ENCODE measurements around the gene GOLGA6L1.
"Not testable (repeated sequence)": the region's sequence is repeated elsewhere in the genome, so short reads cannot be mapped to it uniquely, and the experiment has no call there.

GOLGA6L1 gene

DNA sequence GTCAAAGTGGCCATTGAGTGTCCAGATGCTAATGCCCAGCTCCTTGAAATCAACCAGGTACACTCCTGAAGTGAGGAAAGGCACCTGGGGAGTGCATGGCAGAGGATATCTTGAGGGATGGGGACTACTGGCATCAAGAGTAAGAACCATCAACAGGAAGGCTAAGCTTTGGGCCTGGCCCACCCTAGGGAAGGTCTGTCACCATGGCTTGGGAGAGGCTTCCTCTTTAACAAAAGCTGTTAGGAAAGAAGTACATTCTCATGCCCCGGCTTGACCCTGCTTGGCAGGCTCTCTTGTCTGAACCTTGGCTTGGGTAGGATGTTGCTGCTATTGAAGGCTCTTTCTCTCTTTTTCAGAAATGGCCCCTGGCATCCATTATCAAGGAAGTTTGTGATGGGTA is 53.5 kb downstream of the GOLGA6L1 start:
- no peaks in the 10 kb centered on the region for H3K36me3 ChIP-seq

DNA sequence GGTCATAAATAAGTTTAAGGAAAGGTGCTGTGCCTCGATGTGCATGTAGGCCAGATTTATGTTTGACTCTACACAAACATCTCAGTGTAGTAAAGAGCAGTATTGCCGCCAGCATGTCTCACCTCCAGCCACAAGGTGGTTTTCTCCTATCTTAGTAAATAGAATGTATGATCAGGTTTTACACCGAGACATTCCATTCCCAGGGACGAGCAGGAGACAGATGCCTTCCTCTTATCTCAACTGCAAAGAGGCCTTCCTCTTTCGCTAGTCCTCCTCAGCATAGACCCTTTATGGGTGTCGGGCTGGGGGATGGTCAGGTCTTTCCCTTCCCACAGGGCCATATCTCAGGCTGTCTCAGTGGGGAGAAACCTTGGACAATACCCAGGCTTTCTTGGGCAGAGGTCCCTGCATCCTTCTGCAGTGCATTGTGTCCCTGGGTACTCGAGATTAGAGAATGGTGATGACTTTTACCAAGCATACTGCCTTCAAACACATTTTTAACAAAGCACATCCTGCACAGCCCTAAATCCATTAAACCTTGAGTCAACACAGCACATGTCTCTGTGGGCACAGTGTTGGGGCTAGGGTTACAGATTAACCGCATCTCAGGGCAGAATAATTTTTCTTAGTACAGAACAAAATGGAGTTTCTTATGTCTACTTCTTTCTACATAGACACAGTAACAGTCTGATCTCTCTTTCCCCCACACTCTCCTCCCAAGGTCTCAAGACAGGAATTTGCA is 54.5 kb downstream of the GOLGA6L1 start:
- not testable (repeated sequence) for H3K36me3 ChIP-seq; H4K20me1 ChIP-seq; H3K4me3 ChIP-seq; H3K9me3 ChIP-seq (replicated peaks in 1 of 11); H3K27me3 ChIP-seq; H3K9ac ChIP-seq; H3K27ac ChIP-seq
- Histone ChIP-seq H3K4me2 (peak overlapping the region in 10 of 11 experiments; percentile 39 to 79 (median 67); a peak in 14 of 22 replicates), H3K4me1 (peaks cover 16 to 33% (median 24%) of the 10 kb centered on the region in 10 experiments)

More for the DNA sequence above, 53.5 kb downstream of the GOLGA6L1 start:
- Histone ChIP-seq H3K9ac (no peak overlapping the region), H3K27me3 (no peaks in the 10 kb centered on the region), H3K4me3 (no peak overlapping the region), H4K20me1 (no peaks in the 10 kb centered on the region; a peak in 1 of 22 replicates), H3K9me3 (replicated peaks in 1 of 11) (no peaks in the 10 kb centered on the region), H3K4me1 (peaks cover 16 to 33% (median 24%) of the 10 kb centered on the region in 10 experiments), H3K4me2 (no peak overlapping the region), H3K27ac (no peak overlapping the region)
- TF ChIP-seq Cebpa-rat (IDR thresholded peaks at IDR 0.05), result no peak

DNA sequence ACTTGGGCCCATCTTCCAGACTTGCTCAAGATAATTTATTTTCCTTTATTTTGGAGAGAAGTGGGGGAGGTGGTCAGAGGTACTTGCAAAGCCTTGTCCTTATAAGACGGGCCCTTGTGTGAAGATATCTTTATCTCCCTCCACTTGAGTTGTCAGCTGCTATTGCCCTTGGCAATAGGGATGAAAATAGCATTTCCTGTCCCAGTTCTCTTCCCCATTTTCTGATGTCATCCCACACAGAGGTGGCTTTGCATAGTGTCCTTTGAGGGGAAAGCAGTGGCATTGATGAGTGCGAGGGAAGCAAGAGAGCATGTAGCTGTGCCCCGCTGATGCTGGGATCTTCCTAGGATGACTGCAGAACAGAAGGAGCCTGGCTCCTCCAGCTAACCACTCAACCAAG is 55.4 kb downstream of the GOLGA6L1 start:
- Histone ChIP-seq H3K36me3 (no peaks in the 10 kb centered on the region), H3K4me2 (peak overlapping the region; percentile 39 to 79 (median 66)), H3K4me3 (no peak overlapping the region), H3K27me3 (no peaks in the 10 kb centered on the region), H3K4me1 (peaks cover 16 to 33% (median 24%) of the 10 kb centered on the region in 10 experiments), H3K27ac (no peak overlapping the region), H3K9ac (no peak overlapping the region), H4K20me1 (no peaks in the 10 kb centered on the region), H3K9me3 (replicated peaks in 1 of 11) (no peaks in the 10 kb centered on the region)
- TF ChIP-seq Cebpa-rat (IDR thresholded peaks at IDR 0.05), result no peak

DNA sequence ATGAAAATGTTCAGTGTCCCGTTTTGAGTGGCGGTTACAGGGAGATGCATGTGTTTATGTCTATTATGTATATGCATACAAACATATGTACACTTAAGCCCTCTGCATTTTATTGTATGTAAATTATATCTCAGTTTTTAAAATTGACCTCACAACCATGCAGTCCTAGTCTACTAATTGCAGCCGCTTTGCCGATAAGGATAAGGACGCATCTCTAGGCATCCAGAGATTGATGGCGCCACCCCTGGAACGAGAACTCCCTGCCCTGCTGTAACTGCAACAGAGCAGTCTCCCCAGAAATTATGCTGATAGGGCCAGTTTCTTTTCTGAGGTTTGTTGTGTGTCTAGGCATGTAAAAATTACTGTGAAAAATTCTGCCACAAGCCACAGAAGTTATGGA is 56.9 kb downstream of the GOLGA6L1 start:
- H3K36me3 ChIP-seq, result no peaks in the 10 kb centered on the region
- no peaks in the 10 kb centered on the region for H4K20me1 ChIP-seq
- no peak overlapping the region for H3K27ac ChIP-seq
- no peaks in the 10 kb centered on the region for H3K27me3 ChIP-seq
- no peak for TF ChIP-seq Cebpa-rat (IDR thresholded peaks at IDR 0.05)
- H3K9me3 ChIP-seq (replicated peaks in 1 of 11), result no peaks in the 10 kb centered on the region
- no peak overlapping the region for H3K9ac ChIP-seq
- peak overlapping the region in 4 of 11 experiments; percentile 13 to 79 (median 66); a peak in 4 of 22 replicates for H3K4me2 ChIP-seq
- H3K4me1 ChIP-seq, result peaks cover 16 to 38% (median 24%) of the 10 kb centered on the region in 10 experiments
- H3K4me3 ChIP-seq, result no peak overlapping the region

Data from BLaER1 treated with 17β-estradiol and CSF1 and Interleukin-3, amounts not matched to agents 10 nM and 100 nM (cell line).